NCI-H146 treated with DMSO at 0.1 percent for 48 hours (cell line): ENCODE data around the gene NDUFS6.

Experiments used
- DNase-seq: peaks from one replicate; lab custom pipeline; 2025; ENCODE audit not compliant: unreplicated experiment; lab: John Stamatoyannopoulos, UW

Gene NDUFS6

DNA sequence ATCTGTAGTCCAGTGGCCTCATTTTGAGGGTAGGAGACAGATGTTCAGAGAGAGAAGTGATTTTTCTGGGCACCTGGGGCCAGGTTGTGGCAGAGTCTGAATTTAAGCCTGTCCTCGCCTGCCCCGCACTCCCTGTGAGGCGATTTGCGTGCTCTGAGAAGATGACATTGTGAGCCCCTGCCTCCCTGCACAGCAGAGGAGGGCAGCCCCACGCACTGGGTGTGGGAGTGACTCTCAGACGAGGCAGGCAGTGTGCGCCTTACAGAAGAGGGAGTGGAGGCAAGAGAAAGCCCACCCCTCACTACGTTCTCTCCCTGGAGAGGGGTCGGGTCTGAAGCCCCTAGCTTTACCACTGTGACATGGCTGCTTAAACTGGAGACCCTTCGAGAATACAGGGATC, 45.8 kb downstream of the NDUFS6 start:
- no peak for DNase-seq

DNA sequence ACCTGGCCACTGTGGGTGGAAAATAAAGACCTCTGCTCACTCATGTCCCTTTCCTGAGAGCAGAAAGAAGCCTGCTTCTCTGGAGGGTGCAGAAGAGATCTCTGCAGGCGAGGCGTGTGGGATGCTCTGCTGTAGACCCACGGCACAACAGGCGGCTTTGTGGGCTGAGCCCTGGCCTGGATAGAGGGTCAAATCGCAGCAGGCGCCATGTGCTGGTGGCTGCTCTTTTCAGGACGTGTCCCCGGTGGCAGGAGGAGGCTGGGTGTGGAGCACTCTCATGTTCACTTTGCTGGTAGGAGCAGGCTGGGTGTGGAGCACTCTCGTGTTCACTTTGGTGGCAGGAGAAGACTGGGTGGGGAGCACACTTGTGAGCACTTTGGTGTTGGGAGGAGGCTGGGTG, 46.4 kb downstream of the NDUFS6 start:
- no peak for DNase-seq

DNA sequence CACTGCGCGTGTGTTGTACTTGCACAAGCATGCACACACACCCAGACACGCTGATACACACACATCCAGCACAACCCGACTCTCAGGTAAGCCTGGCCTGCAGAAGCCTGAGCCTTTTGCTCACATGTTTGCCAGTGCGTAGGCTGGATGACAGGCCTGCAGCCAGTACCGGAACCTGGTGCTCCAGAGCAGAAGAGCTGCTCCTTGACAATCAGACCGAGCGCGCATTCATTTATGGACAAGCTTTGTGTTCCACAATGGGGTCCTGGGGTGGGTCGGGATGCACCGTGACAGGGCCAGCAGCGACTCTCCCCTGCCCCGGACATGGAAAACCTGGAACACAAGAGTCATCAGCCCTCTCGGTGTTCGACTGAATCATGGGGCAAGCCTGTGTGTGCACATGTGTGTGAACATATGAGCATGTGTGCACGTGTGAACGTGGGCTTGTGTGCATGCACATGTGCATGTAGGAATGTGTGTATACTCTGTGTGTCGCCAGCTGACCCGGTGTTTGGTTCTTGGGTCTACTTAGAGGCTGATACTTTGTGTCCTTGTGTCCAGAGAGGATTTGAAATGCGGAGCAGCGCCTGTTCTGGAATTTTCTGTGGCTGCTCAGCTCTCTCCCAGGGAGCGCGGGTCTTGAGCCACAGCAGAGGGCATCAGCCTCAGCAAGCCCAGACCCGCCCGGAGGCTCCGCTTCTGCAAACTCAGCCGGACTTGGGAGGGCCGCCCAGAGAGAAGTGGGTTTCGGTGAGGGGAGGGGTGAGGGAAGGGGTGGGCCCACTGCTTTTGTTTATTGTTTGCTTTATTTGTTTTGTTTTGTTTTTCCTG, 49.3 kb downstream of the NDUFS6 start:
- DNase-seq: no peak

DNA sequence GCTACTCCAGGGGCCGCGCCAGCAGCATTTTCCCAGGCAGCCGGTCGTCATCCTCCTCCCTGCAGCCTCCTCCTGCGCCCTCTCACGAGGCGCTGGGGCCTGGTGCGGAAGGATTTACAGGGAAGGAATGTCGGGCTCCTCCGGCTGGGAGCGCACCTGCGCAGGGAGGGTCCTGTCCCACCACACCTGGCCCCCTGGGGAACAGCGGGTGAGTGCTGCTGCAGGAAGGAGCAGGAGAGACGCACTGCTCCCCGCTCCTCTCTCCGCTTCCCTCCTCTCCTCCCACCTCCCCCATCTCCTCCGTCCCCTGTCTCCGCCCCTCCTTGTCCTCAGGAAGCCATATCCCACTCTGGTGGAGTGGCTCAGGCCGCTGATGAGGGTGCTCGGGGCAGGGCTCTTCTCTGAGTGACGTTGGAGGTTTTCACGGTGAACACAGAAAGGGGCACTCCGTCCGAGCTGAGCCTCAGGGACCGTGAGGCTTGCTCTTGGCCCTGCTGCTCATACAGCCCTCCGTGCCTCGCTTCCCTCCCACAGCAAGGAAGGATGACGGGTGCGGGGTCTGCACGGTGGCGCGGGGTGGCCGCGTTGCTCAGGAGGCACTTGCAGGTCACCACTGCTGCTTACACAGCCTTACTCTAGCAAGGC, 50.2 kb downstream of the NDUFS6 start:
- DNase-seq: no peak

DNA sequence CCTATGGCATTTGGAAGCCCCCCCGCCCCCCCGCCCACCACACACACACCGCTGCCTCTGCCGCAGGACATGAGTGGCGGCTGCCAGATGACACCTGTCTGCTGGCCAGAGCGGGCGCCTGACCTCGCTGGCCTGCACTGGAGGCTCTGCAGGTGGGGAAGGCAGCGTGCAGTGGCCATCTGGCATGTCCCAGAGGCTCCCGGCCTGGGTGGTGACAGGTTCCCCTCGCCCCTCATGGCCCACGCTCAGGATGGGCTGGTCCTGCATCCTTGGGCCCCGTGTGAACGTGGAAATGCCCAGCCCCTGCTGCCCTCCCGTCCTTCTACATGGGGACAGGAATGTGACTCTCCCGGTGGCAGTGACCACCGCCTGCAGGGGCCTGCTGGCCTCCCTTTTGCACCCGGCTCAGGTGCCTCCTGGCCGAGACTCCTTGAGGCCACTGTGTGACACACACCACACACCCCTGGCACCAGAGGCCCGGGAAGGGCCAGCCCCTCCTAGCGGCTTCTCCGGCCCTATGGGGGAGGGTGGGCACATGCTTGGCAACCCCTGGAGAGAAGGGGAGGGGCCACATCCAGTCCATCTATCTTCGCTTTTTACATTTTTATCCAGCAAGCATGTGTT, 51.2 kb downstream of the NDUFS6 start:
- no peak for DNase-seq

DNA sequence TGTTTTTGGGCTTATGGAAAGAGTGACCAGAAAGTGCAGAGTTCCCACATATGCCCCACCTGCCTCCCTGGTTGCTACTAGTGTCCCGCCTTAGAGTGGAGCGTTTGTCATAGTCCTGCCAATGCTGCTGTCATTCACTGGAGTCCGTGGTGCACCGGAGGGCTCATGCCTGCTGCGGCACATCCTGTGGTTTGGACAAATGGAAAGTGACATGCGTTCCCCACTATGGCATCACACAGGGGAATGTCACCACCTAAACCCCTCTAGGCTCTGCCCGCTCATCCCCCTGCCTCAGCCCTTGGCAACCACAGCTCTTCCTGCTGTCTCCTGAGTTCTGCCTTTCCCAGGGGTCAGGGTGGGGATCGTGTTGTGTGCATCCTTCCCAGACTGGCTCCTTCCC, 52.3 kb downstream of the NDUFS6 start:
- no peak for DNase-seq

DNA sequence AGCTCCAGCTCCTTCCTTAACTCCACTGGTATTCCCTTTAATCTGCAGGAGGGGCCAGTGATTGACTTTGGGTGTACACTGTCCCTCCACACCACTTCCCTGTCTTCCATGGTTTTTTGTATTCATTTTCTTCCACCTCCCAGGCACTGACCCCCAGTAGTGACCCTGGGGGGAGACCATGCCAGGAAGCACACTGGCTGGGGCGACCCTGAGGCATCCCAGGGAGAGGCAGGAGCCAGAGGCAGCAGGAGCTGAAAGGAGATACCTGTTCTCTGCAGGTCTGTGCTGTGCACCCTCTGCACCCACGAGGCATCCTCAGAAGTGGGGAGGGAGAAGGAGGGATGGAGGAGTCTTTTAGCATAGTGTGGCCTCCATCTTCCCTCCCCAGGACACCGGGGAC, 53.9 kb downstream of the NDUFS6 start:
- no peak for DNase-seq

DNA sequence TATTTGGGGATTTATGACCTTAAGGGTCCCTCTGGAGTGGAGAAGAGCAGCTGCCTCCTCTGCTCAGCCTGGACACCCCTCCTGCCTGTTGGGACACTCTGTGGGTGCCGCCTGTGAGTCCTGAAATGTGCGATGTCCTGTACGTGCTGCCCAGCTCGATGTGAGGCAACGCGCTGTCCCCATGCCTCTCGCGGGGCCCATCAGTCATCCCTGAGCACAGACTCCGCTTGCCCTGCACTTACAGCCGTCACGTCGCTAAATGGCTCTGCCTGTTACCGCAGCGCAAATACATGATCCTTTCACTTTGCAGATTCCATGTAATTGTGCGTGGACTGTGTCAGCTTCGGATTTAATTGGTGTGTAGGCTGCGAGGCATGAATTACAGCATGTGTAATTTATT, 54.4 kb downstream of the NDUFS6 start:
- DNase-seq: no peak

DNA sequence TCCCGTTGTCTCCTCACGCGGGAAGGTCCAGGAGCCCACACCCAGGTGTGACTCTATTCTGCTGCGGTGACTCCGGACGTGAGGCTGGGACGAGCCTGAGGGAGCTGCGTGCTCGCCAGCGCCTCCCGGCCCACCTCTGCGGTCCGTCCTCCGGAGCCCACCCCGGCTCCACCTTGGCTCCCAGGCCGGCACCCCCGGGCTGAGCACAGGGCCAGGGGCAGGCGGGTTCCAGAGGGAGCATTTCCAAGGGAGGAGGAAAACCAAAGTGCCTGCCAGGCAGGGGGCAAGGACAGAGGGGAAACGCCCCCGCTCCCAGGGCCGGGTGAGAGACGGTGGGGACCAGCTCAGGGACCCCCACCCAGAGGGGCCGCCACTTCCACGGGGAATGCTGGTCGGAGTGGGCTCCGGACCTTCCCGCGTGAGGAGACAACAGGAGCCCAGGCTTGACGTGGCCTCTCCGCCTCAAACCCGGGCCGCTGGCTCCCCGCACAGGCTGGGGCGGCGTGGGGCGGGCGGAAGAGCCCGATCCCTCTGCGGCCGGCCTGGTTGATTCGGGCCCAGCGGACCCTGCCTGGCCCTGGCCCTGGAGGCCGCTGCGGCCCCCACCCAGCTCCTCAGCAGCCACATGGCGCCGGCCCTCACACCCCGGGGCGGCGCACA, 55.5 kb downstream of the NDUFS6 start:
- DNase-seq: no peak

DNA sequence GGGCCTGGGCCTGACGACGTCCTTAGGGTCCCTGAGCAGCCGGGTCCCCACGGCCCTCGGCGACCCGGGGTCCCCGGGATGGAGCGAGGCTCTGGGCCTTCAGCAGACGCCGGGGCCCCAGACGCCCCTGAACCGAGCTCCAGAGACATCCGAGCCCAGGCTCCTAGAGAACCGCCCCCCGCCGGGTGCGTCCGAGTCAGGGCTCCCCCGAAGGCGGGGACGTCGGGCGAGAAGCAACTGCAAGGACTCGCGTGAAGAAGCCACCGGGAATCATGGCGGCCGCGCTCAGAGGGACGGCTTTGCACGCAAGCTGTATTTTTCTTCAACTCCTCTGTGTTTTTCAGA, 56.0 kb downstream of the NDUFS6 start:
- DNase-seq: no peak

DNA sequence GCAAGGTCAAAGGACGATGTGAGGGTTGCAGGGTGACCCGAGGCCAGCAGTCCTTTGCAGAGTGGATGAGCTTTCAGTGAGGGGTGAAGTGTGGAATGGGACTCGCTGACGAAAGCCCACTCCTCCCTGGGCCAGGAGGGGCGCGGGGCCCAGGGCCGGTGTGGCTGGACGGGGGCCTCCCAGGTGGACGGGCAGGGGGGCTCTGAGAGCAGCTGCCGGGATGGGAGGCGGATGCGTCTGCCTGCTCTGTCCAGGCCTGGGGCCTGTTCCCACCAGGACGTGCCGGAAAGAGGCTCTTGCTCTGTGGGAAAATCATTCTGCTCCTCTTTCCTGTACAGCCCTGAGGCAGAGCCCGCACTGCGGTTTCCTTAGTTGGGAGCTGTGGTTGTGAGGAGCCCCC, 57.2 kb downstream of the NDUFS6 start:
- DNase-seq: no peak

DNA sequence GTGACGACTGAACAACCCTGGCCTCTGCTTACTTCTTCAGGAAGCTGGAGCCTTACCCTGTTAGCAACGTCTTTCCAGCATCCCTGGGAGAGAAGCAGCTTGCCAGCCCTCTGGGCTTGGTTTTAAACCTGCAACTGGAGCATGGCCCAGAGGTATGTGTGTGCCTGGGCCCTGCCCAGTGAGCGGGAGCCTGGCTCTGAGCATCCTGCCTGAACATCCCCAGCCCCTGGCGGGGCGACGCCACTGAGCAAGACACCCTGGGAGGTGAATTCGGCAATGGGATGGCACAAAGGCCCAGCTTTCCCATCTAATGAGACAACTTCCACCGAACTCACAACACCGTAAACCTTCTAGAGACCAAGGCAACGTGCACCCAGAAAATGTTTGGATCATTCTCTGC, 57.9 kb downstream of the NDUFS6 start:
- DNase-seq: no peak

DNA sequence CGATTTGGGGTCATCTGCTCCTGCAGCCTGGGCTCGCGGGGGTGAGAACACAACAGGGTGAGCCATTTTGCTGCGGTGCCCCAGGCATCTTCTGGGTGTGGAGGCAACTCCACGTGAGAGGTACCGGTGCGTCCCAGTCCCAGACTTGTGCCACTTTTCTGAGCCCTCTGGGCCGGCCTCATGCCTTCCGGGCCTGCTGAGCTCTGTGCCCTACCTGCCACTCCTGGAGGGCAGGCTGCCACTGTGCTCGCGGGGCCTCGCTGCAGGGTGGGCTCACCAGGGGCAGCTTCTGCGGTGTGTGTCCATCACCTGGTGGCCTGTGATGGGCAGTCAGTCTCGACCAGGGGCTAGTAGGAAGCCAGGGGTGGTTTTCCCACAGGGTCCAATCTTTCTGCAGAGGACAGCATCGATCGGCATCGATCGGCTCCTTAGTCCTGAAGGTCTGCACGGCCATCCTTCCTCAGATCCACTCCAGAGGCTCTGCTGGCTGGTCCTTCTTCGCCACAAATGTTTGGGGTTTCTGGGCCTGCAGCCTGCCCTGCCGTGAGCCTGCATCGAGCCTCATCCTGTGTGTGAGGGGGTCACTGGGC, 58.9 kb downstream of the NDUFS6 start:
- no peak for DNase-seq

DNA sequence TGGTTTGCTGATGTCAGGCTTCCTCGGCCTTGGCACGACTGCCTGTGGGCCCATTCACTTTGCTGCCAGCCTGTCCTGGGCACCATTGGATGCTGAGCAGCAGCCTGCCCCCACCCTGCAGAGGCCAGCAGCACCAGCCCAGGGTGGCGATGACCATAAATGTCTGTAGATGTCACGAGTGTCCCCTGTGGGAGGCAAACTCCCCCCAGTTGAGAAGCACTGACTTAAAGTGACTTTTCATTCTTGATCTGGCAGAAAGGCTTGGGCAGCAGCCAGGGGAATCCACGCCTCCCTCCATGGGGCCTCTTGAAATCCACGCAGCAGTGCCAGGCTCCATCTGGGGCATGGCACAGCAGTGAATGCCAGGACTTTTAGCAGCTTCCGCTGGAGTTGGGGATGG, 59.7 kb downstream of the NDUFS6 start:
- no peak for DNase-seq

DNA sequence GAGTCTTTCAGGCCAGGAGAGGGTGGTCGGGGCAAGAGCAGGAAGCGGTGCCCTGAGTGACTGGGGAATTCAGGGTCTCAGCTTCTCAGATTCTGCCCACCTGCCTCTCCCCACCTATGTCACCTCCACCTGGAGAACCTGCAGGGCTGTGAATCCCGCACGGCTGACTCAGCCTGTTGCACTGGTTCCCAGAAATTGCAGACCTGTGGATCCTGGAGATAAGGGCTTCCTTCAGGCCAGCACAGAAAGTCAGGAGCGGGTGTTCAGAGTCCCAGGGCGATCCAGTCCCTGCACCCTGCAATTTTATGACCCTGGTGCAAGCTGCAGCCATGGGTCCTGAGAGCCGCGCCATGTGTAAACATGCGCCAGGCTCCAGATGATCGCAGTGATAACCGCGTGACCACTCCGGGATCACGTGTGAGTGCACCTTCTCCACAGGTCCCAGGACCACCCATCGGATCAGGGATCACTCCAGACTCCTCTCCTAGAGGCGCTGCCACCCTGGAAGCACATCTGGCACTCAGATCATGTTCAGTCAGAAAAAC, 63.8 kb downstream of the NDUFS6 start:
- no peak for DNase-seq

DNA sequence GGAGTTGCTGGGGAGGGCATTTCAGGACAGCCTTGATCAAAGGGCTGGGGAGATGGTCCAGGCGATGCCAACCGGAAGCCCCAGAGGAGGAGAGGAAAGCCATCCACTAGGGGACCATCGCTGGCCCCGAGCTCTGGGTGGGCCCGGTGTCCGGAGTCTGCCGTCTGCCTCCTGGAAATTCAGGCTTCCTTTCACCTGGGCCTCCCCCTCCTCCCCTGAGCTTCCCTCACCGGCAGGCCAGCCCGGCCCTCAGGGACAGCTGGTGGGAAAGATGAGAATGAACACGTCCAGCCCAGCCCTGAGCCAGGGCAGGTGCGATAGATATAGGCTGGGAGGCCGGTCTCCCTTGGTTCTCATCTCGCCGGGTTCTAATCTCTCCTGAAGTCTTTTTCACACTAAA, 64.3 kb downstream of the NDUFS6 start:
- no peak for DNase-seq
